Thyroid gland (tissue), 4 donors: Measurements from ENCODE around the gene KIF17. TPM values are rescaled to one million over a fixed set of nuclear protein-coding genes. Genes with fewer than 3 reads are reported as not detected.

Source experiments
- DNase-seq, 2 donors: peaks; one replicate each; pipeline ENCODE4 v3.0.0-alpha.2; 2019
- H3K27ac ChIP-seq, 3 donors: fragments of 200-600 bp; sonication (generic); 1 replicate in 2 of 3; 2 replicates in 1 of 3; pipeline ENCODE4 v1.5.1; 2016 to 2019; ENCODE audit warnings: mild to moderate bottlenecking in 1 of 3, moderate library complexity in 1 of 3
- H3K27me3 ChIP-seq: fragments of 200-600 bp; sonication (generic); one replicate; pipeline ENCODE4 v1.5.1; 2019
- H3K36me3 ChIP-seq, 2 donors: fragments of 200-600 bp; sonication (generic); one replicate each; pipeline ENCODE4 v1.5.1; 2016 to 2019
- H3K4me1 ChIP-seq, 2 donors: fragments of 200-600 bp; sonication (generic); one replicate each; pipeline ENCODE4 v1.5.1; 2017 to 2019
- H3K4me3 ChIP-seq, 3 donors: fragments of 200-600 bp; sonication (generic); replicated peaks in 1 of 3; 1 replicate in 2 of 3; 2 replicates in 1 of 3; pipeline ENCODE4 v1.5.1; 2016; ENCODE audit warnings: mild to moderate bottlenecking in 1 of 3
- H3K9me3 ChIP-seq: fragments of 200-600 bp; sonication (generic); one replicate; pipeline ENCODE4 v1.5.1; 2017
- CTCF ChIP-seq, 6 experiments: fragments of 200-600 bp in 3 of 6; fragments of 450-650 bp in 3 of 6; sonication (generic) in 3 of 6; IDR thresholded peaks; one replicate each; pipeline ENCODE4 v1.5.1; 2016 to 2019; ENCODE audit warnings: antibody characterized with exemption in 6 of 6, mild to moderate bottlenecking in 2 of 6, inconsistent platforms in 1 of 6, moderate library complexity in 1 of 6
- POLR2A ChIP-seq, 2 donors: fragments of 450-650 bp; IDR thresholded peaks; one replicate each; pipeline ENCODE4 v1.6.1; 2017; ENCODE audit warnings: antibody characterized with exemption in 2 of 2, mild to moderate bottlenecking in 2 of 2, moderate library complexity in 1 of 2
- WGBS, 2 donors: methylation state at CpG; one replicate each; pipeline ENCODE4 v1.1.5; 2017; 5-methylcytosine and 5-hydroxymethylcytosine counted together
- intact Hi-C: fragments of 100-400 bp; cut with DNase I; formaldehyde crosslinking; loops from one replicate; pipeline ENCODE4 v1.15.1; 2023
- total RNA-seq, 4 donors: library from RNA; depleted of rRNA; stranded (reverse); fragments of >200 nt; gene quantifications; one replicate each; pipeline ENCODE4 v1.2.3, GENCODE V29; 2016

KIF17 gene
- total RNA-seq, 4 donors from 2014 or later, result 7.5 to 11.5 (median 8.6) TPM

DNA sequence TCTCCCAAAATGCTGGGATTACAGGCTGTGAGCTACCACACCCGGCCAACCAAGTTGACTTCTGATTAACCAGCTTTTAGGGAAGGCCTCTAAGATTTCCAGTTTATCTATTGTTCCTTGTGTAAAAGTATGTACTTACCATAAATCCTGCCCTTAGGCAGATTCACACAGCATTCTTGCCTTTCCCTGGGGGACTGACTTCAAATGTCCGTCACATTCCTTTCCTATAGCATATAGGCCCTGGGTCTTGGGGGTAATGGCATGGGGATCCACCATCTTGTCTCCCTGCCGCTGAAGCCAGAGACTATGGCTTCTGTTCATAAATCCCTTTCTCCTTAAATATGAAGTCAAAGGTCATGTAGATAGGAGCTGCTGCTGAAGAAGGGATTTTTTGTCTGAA, 85.4 kb downstream of the KIF17 start:
- WGBS, 2 donors, result 96 to 98% methylated on average over 3 of the region's 3 CpGs
- intact Hi-C loops, result no loop called here
- Histone ChIP-seq H3K9me3 (no peaks in the 10 kb centered on the region), H3K4me1 (peaks cover 10 to 11% of the 10 kb centered on the region in 2 donors), H3K27me3 (no peaks in the 10 kb centered on the region), H3K27ac (no peak overlapping the region), H3K4me3 (no peak overlapping the region), H3K36me3 (peaks cover 0 to 1% of the 10 kb centered on the region in 2 donors)
- DNase-seq, result no peak
- TF ChIP-seq POLR2A (IDR thresholded peaks at IDR 0.05) (no peak), CTCF (IDR thresholded peaks at IDR 0.05) (no peak)

GRCh38 chr1:20630729-20631128, 87.1 kb downstream of the KIF17 start:
- no peak overlapping the region for H3K4me3 ChIP-seq
- no peaks in the 10 kb centered on the region for H3K36me3 ChIP-seq
- 19 to 20% methylated on average over 4 of the region's 4 CpGs for WGBS, 2 donors
- no peaks in the 10 kb centered on the region for H3K9me3 ChIP-seq
- intact Hi-C loops, result no loop called here
- H3K27ac ChIP-seq, result no peak overlapping the region
- H3K27me3 ChIP-seq, result no peaks in the 10 kb centered on the region
- TF ChIP-seq CTCF (IDR thresholded peaks at IDR 0.05), result no peak
- no peak for TF ChIP-seq POLR2A (IDR thresholded peaks at IDR 0.05)
- no peak for DNase-seq
- peaks cover 8 to 11% of the 10 kb centered on the region in 2 donors for H3K4me1 ChIP-seq

GRCh38 chr1:20626524-20626923, 91.3 kb downstream of the KIF17 start:
- DNase-seq, result no peak
- no peaks in the 10 kb centered on the region for H3K4me1 ChIP-seq
- no peaks in the 10 kb centered on the region for H3K36me3 ChIP-seq
- H3K9me3 ChIP-seq, result no peaks in the 10 kb centered on the region
- no peaks in the 10 kb centered on the region for H3K27me3 ChIP-seq
- intact Hi-C loops, result no loop called here
- 50 to 70% methylated on average over 1 of the region's 1 CpG for WGBS, 2 donors
- TF ChIP-seq POLR2A (IDR thresholded peaks at IDR 0.05) (no peak), CTCF (IDR thresholded peaks at IDR 0.05) (no peak)
- no peak overlapping the region for H3K27ac ChIP-seq
- no peak overlapping the region for H3K4me3 ChIP-seq

- 59 to 74% methylated on average over 1 of the region's 1 CpG for WGBS, 2 donors
These were observed 91.7 kb downstream of the KIF17 start for GRCh38 chr1:20626098-20626427.

GRCh38 chr1:20625176-20626097, 92.4 kb downstream of the KIF17 start:
- no peaks in the 10 kb centered on the region for H3K27me3 ChIP-seq
- no peak overlapping the region for H3K27ac ChIP-seq
- TF ChIP-seq CTCF (IDR thresholded peaks at IDR 0.05), result no peak
- no peak for TF ChIP-seq POLR2A (IDR thresholded peaks at IDR 0.05)
- WGBS, 2 donors, result 62 to 79% methylated on average over 3 of the region's 3 CpGs
- no peaks in the 10 kb centered on the region for H3K36me3 ChIP-seq
- no peak for DNase-seq
- no peaks in the 10 kb centered on the region for H3K4me1 ChIP-seq
- intact Hi-C loops, result no loop called here
- no peaks in the 10 kb centered on the region for H3K9me3 ChIP-seq
- no peak overlapping the region for H3K4me3 ChIP-seq

More at GRCh38 chr1:20626098-20626427, 91.7 kb downstream of the KIF17 start:
- no peak for TF ChIP-seq POLR2A (IDR thresholded peaks at IDR 0.05)
- Histone ChIP-seq H3K9me3 (no peaks in the 10 kb centered on the region), H3K4me1 (no peaks in the 10 kb centered on the region), H3K27ac (no peak overlapping the region), H3K36me3 (no peaks in the 10 kb centered on the region), H3K27me3 (no peaks in the 10 kb centered on the region), H3K4me3 (no peak overlapping the region)
- intact Hi-C loops, result no loop called here
- no peak for DNase-seq
